IPS-18c (cell line): Measurements from ENCODE around the gene SMG1.
A peak's percentile ranks its signal among the peaks of the same experiment; 100 is the strongest.
"Not testable (repeated sequence)": the region's sequence is repeated elsewhere in the genome, so short reads cannot be mapped to it uniquely, and the experiment has no call there.

ENCODE experiments used
- H3K4me3 ChIP-seq: 2 replicates; pipeline ENCODE4 v1.7.0; 2013; ENCODE audit warnings: low read depth, mild to moderate bottlenecking, low read length, moderate library complexity; ENCODE audit not compliant: insufficient read depth
- H3K9me3 ChIP-seq: one replicate; pipeline ENCODE4 v1.6.1; 2013; ENCODE audit warnings: mild to moderate bottlenecking, low read length, moderate library complexity; ENCODE audit not compliant: control insufficient read depth, insufficient read depth

The SMG1 gene

DNA sequence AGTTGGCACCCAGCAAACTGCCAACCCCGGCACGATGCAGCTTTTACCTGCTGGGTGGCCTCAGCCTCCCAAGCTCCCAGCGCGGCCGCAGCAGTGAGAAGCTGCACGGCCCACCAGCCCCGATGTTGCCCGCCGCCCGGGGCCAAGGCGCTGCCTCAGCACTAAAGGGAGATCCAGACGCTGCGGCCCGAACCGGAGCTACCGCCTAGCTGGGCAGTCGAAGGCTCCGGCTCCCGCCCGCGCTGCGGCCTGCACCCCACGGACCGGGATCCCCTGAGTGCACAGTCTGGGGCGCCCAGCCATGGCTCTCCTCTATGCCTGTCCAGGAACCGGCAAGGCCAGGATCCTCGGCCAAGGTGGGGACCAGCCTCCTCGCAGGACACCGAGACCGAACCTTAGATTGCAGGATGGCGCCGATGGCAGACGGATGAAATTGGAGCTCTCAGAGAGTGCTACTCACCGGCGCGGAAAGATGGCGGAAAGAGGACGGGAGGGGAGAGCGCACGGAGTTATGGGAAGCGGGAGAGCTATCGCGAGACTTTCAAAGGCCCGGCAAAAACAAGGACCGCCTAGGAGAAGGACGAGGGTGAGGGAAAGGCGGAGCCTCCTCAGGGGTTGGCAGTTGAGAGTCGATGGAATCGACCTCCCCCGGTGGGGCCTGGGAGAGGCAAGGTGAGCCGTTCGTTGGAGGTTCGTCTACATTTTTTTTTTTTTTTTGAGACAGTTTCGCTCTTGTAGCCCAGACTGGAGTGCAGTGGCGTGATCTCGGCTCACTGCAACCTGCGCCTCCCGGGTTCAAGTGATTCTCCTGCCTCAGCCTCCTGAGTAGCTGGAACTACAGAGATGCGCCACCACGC, 136.1 kb downstream of the SMG1 start, which contains the start of gene RPS15A:
Gene RPS15A, minus strand, starts transcription at position 485 of the 857 bp plus-strand sequence. CDS start 1,221 bp downstream, outside the sequence.
- peak within 1 kb of the TSS; percentile 88 for H3K4me3 ChIP-seq
- H3K9me3 ChIP-seq, result peaks cover 2% of the 10 kb centered on the region

DNA sequence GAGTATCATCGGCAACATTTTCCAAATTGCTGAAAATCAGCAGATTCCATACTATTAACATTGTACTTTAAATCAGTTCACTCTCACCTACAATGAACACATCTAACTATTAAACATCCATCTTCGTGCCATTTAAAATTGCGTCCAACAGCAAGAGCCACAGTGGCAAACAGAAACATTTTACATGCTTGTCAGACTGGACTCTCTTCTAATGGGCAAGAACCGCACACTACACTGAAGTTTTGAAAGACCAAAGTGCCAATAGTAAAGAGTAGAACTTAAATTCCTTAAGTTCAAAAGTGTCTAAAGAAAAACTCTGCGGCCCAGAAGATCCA, 136.7 kb downstream of the SMG1 start:
- Histone ChIP-seq H3K4me3 (peak overlapping the region; percentile 88), H3K9me3 (peaks cover 2% of the 10 kb centered on the region)

DNA sequence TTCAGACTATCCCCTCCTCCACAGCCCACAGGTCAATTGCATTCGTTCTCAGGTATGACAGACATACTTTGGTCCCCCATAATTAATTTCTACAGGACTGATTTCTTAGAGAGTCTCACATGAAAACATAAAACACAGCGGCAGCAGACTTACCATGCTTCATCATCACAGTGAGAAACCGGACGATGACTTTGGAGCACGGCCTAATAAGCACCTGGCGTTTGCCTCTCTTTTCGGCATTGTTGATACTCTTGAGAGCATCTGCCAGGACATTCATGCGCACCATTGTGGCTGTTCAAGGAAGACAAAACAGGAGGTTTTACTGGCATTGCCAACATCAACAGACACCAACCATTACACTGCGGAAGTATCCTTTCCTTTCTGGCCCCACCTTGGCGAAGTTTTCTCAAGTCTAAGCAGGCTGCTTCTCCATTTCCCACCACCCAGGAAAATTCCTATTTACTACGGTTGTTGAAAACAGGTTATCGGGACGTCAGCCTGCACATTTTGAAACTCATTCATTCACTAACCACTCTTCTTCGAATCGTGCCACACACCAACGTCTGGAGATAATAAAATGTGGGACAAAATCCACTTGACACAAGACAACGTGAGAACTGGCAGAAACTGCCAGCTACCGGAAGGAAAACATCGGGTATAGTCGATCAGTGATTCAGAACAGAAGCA, 137.2 kb downstream of the SMG1 start:
- H3K4me3 ChIP-seq, result peak overlapping the region; percentile 88

DNA sequence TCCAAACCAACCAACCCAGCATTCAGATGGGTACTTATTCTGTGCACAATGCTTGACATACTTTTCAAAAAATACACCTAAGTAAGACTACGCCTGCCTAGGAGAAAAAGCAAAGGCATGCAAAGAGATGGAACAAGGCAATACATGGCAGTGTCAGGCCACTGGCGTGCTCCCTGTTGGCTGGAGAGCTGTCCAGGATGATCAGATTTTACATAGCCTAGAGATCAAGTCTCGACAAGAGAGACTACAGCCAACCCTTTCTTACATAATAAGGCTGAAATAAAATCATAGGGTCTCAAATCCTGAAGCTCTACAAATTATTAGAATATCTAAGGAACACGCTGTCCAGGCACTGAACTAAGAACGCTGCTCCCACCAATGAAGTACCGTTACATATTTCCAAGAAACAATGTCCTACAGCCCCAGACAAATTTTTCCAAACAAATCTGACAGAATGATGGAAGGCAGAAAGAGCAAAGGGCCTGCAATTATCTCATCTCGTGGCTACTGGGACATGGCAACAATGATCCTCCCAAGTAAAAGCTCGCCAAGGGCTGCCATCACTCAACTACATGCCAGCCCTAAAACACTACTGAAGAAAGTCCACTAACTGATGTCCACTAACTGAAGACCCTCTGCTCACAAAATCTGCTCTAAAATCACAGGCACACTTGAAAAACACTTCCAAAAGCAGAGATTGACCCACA, 141.1 kb downstream of the SMG1 start:
- peaks cover 2% of the 10 kb centered on the region for H3K9me3 ChIP-seq
- H3K4me3 ChIP-seq, result no peak overlapping the region

More for the DNA sequence above, 137.2 kb downstream of the SMG1 start:
- H3K9me3 ChIP-seq, result peaks cover 2% of the 10 kb centered on the region

DNA sequence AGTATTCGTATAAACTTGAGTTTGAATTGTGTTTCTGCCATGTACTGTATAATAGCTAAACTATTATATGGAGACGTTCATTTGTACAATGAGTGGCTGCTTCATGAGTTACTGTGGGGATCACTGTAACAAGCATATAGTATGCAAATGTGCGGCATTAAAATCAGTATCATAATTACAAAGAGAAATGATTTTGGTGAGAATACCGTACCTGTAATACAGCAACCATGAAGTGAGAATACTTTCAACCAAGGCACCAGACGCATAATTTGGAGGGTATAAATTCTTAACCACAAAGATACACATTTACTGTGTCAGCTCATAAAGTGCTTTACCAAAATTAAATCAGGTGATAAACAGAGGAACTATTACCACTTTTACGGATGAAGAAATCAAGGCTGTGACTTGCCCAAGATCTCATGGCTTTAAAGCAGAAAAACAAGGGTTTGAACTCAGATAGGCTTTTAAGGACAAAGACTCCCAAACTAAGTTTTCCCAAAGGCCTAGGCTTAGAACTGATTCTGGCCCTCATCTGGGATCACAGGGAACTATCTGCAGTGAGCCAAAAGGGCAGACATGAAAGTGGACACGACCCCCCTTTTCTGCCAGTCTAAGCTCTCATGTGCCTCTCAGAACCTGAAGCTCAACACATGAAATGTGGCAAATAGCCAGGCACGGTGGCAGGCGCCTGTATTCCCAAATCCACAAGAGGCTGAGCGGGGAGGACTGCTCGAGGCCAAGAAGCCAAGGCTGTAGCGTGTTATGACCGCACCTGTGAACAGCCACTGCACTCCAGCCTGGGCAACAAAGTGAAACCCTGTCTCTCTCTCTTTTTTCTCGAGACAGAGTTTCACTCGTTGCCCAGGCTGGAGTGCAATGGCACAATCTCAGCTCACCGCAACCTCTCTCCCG, 142.5 kb downstream of the SMG1 start:
- no peak overlapping the region for H3K4me3 ChIP-seq

DNA sequence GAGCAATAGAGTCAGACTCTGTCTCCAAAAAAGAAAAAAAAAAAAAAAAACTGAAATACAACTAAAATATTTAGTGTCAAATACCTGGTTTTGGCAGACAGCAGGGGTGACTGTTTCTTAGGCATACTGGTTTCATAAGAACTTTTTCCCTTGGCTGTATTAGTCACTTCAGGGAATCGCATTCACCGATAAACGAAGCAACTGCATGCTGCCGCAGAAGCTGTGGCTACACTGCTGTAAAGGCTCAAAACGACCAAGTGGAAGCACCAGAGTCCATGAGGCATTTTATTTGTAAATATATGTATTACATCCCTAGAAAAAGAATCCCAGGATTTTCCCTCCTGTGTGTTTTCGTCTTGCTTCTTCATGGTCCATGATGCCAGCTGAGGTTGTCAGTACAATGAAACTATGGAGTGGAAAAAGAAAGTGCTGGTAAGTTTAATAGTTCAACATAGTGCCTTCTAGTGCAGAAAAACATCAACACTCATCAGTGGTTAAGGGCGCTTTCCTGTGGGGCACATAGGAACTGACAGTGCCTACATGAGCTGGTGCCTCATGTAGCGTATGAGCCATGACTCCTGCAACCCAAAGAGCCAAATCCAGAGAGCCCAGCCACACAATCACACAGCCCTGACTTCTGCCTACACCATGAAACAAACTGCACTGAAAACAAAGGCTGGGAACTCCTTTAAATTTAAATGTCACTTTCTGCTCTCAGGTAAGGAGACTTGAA, 143.3 kb downstream of the SMG1 start:
- Histone ChIP-seq H3K4me3 (no peak overlapping the region), H3K9me3 (no peaks in the 10 kb centered on the region)

More for the DNA sequence above, 142.5 kb downstream of the SMG1 start:
- no peaks in the 10 kb centered on the region for H3K9me3 ChIP-seq

DNA sequence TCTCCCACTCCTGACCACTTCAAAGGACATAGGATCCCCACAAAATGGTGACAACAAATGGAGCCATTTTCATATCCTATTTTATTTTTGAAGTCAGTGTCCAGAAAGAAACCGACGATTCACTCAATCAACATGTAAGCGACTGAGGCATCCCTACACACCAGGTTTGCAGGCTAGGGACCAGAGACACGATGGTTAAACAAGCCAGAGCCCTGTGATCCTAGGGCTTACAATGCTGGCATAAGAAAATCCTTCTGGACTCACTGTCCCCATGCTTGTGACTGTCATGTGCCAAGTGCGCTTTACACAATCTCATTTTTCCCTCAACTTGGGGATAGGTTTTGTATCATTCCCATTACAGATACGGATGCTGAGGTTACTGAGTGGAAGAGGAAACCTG, 145.0 kb downstream of the SMG1 start:
- H3K9me3 ChIP-seq, H3K4me3 ChIP-seq: not testable (repeated sequence)

DNA sequence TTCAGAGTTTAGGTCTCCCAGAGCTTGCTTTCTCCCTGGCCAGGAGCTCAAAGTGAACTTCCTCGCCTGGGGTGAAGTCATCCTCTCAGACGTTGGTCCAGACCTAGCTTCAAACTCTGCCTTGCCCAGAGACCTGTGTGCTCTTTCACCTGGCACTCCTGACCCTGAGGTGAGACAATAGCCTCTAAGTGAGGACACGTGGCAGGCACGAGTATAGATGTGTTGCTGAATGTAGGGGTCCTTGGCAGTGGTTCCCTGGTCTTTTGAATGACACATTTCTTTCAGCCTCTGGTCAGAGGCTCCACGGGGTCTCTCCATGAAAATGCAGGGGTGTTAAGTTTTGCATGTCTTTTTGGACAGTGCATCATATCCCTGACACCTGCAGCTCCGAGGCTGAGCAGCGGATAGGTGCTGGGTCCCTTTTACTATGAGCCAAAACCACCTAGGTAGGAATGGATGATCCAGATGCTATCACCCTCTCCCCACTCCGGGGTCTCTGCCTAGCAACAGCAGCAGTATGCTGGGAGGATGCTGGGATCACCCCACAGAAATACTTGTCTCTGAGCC, 145.7 kb downstream of the SMG1 start:
- not testable (repeated sequence) for H3K4me3 ChIP-seq, H3K9me3 ChIP-seq

DNA sequence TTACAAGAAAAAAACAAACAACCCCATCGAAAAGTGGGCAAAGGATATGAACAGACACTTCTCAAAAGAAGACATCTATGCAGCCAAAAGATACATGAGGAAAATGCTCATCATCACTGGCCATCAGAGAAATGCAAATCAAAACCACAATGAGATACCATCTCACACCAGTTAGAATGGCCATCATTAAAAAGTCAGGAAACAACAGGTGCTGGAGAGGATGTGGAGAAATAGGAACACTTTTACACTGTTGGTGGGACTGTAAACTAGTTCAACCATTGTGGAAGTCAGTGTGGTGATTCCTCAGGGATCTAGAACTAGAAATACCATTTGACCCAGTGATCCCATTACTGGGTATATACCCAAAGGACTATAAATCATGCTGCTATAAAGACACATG, 148.5 kb downstream of the SMG1 start:
- not testable (repeated sequence) for H3K9me3 ChIP-seq, H3K4me3 ChIP-seq

DNA sequence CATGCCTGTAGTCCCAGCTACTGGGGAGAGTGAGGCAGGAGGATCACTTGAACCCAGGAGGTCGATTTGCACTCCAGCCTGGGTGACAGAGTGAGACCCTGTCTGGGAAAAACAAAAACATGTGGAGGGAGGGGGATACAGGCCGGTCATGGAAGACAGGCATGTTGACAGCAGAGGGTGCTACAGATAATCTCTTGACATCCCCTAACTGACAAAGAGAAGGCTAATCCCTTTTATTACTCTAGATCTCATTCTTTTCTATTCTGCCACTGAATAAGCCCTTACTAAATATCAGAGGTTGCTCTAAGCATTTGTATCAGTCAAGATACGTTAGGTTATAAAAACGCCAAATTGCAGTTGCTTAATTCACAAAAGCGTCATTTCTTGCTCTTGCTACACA, 149.9 kb downstream of the SMG1 start:
- not testable (repeated sequence) for H3K9me3 ChIP-seq, H3K4me3 ChIP-seq

DNA sequence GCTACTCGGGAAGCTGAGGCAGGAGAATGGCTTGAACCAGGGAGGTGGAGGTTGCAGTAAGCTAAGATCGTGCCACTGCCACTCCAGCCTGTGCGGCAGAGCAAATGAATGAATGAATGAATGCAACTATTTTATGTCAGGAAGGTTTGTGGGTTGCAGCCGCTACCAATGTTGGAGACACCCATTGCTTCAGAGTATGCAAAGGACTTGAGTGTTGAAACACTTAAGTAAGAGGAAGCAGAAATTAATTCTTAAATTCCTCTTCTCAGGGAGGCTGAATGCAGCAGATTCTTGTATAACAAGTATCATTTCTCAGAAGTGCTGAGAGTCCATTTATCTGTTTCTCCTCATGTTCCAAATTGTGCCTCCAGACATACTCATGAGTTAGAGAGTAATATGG, 151.6 kb downstream of the SMG1 start:
- H3K4me3 ChIP-seq, H3K9me3 ChIP-seq: not testable (repeated sequence)

DNA sequence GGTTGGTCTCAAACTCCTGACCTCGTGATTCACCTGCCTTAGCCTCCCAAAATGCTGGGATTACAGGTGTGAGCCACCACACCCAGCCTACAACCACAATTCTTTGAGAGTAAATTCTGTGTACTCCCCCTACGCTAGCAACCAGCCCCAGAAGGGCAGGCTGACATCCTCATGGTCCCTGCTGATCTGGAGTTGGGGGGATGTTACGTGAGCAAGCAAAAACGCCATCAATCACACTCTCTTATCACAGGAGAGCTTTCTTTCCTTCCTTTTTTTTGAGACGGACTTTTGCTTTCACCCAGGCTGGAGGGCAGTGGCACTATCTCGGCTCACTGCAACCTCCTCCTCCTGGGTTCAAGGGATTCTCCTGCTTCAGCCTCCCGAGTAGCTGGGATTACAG, 154.0 kb downstream of the SMG1 start:
- not testable (repeated sequence) for H3K4me3 ChIP-seq, H3K9me3 ChIP-seq

DNA sequence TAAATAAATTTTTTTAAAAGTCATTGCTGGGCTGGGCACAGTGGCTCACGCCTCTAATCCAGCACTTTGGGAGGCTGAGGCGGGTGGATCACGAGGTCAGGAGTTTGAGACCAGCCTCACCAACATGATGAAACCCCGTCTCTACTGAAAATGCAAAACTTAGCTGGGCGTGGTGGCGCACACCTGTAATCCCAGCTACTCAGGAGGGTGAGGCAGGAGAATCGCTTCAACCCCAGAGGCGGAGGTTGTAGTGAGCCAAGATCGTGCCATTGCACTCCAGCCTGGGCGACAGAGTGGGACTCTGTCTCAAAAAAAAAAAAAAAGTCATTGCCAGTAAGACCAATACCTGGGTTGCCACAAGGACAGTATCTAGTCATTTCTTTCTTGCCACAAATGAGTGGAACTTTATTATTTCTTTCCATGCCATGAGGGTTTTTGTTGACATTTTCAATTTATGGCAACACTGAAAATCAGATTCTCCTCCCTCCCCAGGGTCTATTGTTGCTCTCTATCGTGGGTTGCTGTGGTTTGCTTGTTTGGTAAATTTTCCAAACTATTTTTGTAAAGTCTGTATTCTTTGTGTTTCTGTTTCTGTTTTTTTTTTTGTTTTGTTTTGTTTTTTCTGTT, 155.8 kb downstream of the SMG1 start:
- not testable (repeated sequence) for H3K9me3 ChIP-seq, H3K4me3 ChIP-seq

DNA sequence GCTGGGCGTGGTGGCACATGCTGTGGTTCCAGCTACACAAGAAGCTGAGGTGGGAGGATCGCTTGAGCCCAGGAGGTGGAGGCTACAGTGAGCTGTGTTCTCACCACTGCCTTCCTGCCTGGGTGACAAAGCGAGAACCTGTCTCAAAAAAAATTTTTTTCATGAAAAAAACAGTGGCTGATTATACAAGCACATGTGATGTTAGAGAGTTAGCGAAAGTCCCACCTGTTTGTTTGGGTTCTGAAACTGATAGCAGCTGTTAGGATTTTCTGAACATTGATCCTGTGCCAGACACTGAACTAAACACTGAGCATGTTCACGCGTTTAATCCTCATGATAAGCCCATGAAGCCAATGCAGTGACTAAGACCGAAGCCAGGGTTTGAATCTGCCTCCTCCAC, 159.0 kb downstream of the SMG1 start:
- H3K4me3 ChIP-seq, H3K9me3 ChIP-seq: not testable (repeated sequence)

DNA sequence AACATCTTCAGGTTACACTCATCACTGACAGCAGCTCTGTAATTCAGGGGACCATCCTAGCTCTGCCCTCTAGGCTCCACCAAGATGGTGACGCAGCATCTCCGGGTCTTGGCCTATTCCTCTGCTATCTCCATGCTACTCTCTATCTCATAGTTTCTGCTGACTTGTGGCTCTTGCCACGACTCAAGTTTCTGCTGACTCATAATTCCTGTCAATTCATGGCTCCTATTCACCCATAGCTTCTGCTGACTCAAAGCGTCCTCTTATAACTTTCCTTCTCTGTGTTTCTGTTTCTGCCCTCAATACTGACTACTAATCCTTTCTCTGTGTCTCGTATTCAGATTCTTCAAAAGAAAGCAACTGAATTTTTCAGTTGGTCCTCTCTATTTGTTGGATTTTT, 163.5 kb downstream of the SMG1 start:
- H3K9me3 ChIP-seq, H3K4me3 ChIP-seq: not testable (repeated sequence)
